GM12878 (cell line): Measurements from ENCODE around the gene TES.

Experiments used
- RBBP5 ChIP-seq: fragments of 200-600 bp; sonication (generic); conservative IDR thresholded peaks from 2 replicates; pipeline ENCODE4 v1.6.1; 2016
- TAF1 ChIP-seq: IDR thresholded peaks from 2 replicates; pipeline ENCODE4 v1.6.1; 2011; ENCODE audit warnings: mild to moderate bottlenecking, low read depth, low read length, borderline replicate concordance

- TF ChIP-seq TAF1 (no peak), RBBP5 (no peak)
Measured at GRCh38 chr7:116240024-116240668, 29.8 kb downstream of the TES start.
